Medulla oblongata (tissue), 1 donor: ENCODE data around the gene IGFBP4.

ENCODE experiments used
- DNase-seq: peaks from one replicate; pipeline ENCODE4 v3.0.0-alpha.2; 2015; ENCODE audit errors: extremely low spot score

The IGFBP4 gene

DNA sequence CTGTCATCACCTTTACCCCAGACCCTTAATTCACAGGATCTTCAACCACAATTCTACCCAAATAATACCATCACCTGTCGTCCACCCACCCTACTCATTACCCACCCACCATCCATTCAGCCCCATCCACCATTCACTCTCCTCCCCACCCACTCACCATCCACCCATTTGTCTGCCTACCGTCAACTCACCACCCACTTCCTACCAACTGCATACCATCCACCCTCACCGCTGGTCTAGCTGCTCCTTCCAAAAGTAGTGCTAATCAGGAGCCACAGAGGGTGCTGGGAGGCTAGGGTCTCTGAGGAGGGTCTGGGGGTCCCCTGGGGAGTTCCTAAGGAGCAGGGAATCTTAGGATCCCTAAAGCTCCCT, 12.0 kb upstream of the IGFBP4 start:
- no peak for DNase-seq

DNA sequence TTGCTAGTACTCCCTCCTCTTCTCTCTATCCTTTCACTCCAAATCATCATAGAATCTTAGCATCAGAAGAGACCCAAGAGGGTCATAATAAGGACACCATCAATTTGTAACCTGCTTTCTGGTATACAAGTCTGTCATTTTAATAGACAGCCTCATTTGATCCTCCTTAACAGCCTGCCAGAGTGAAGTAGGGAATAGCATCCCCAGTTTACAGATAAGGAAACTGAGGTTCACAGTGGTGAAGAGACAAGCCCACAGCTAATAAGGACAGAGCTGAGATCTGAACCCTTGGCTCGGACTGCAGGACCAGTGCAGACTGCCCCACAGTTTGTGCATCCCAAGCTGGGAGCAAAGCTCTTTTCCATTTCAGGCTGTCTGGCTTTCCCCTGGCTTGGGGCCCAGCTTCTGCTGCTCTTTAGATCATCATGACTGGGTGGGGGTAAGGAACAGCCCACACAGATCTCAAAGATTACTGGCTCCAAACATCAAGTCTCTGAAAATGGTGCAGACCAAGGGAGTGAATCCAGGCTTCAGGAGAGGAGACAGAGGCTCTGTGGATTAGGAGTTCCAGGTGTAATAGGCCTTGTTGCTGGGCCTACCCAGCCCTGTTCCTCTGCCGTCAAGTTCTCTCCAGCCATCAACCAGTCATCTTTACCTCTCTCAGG, 10.3 kb upstream of the IGFBP4 start:
- no peak for DNase-seq

DNA sequence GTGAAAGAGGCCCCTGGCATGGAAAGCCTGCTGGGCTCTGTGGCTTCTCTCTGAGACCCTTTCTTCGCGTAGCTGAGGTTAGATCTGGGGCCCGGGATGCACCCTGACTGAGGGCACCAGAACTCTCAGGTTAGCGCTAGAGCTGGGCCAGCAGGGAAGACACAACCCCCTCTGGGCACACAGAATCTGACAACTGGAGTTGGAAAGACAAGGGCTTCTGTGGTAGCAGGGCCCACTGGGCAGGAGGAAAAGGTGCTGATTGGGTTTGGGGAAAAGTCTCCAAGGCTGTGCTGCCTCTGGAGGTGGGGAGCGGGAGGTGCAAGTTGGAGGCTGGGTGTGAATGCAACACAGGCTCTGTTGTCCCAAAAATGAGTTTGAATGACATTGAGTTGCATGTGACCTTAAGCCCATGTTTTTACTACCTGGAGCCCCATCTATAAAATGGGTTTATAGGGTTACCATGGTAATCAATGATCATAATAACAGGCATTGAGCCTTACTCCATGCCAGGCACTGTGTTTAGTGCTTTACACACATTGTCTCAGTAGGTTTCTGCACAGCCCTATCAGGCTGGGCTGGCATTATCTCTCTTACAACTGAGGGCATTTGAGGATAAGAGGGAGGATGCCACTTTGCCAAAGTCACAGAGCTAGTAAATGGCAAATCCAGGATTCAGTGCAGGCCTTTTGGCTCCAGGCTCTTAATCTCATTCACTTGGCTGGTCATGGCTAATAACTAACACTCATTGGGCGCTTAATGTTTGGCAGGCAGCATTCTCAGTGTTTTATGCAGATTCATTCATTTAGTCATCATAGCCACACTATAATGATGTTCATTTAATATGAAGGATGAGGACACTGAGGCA, 9.5 kb upstream of the IGFBP4 start:
- no peak for DNase-seq

DNA sequence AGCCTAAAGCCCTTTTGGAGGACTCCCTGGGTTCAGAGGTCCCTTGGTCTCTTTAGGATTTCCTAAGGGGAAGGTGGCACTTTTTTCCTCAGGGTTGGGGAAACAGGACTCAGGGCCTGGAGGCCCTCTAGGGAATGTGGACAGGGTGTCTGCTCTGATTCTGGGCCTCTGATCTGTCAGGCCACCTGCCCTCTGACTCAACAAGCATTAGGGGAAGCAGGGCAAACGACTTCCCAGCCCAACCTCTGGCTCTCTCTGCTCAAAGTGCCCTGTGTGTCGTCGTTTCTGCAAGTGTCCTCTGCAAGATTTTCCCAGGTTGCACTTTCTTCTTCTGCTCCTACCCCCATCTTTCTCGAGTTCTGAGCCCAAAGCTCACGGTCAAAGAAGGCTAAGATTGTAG, 6.6 kb upstream of the IGFBP4 start:
- no peak for DNase-seq

DNA sequence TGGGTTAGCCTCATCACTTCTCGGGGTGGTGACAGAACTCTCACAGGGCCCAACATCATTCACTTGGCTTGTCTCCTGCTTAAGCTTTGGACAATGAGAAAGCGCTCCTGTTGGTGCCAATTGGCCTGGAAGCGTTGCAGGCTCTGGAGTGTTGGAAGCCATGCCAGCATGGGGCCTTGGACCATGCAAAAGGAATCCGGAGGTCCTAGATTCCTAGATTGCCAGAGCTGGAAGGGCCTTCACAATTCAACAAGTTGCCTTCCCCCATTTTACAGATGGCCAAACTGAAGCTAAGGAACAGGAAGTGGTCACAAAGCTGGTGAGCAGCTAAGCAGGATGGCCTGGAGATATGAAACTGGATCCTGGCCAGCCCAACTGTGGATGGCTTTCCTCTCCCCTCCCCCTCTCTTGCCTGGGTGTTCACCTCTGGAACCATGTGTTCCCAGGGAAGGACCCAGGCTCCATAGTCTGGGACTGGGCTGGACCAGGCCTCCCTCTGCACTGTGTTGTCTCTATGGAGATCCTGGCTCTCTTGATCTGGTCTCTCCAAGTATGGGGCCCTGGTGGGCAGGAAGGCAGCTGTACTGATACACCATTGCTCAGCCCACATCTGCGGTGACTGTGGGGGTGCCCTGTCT, 6.0 kb upstream of the IGFBP4 start:
- no peak for DNase-seq

DNA sequence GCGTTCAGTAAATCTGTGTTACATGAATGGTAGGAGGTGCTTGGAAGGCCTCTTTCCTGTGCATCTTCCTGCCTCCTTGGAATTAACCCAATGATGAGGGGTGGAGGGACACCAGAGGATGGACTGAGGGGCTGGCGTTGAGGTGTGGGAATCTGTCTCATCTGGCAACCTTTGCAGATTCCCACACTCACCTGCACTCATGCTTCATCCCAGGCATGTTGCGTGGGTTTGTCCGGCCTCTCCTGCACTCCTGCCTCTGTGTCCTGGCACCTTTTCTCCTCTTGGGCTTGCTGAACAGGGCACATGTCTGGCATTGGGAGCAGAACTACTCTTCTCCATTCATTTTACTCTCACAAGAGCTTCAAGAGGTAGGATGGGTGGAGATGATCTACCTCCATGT, 3.1 kb upstream of the IGFBP4 start:
- DNase-seq: no peak

DNA sequence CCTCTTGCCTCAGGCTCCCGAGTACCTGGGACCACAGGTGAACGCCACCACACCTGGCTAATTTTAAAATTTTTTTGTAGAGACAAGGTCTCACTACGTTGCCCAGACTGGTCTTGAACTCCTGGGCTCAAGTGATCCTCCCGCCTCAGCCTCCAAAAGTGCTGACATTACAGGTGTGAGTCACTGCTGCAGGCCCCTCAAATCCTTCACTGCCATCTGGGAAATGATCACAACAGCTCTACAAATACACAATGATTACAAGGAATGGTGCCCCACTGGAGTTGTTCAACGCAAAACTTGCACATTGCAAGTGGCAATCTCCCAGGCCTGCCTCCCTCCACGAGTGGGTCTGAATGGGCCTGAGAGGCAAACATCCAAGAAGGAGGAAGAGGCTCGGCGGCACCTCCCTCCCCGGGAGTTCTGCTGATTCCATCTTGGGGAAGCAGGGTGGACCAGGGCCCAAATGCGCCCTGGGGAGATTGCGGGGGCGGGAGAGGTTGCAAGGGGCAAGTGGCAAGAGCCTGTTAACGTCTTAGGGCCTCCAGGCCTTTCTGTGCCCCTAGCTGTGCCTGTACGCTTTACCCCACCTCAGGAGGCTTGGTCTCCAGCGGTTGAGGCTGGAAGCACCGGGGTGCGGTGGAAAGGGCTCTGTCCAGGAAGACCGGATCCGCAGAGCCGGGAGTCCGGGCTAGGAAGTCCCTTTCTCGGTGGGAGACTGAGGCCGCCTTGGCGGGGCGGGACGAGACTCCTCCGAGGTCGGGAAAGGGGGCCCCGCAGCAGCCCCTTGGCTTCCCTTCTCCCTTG, 656 bp upstream of the IGFBP4 start:
- no peak for DNase-seq

DNA sequence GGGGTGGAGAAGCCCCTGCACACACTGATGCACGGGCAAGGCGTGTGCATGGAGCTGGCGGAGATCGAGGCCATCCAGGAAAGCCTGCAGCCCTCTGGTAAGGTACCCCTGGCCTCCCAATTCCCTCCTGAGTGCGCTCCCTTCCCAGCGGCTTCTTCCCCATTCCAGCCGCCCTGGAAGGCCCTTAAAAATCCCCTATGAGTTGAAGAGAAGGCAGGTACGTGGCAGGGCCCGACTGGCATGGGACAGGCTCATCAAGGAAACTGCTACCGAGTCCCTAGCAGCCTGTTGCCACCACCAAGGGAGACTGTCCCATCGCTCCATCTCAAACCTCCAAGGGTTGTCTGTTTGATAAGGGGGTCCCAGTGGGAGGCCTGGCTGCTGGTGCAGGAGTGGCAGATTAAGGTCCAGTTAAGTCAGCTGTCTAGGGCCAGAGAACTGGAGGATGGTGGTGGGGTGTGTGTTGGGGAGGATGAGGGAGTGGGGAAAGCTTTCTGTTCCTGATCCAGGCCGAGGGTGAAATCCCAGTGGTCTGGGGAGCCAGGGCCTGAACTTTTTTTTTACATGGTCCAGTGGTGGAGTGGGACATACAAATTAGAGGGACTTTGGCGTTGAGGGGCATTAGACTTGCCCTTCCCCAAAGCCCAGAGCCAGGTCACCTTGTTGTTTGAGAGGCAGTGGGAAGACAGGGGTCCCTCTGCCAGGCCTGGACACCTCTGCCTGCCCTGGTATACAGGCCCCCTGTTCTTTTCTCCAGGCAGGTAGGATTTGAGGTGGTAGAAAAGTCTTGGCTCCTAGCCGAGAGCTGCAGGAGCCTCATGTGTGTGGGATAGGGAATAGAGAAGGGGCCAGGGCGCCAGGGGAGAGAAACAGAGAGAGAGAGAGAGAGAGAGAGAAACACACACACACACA, 994 bp downstream of the IGFBP4 start:
- DNase-seq: no peak

DNA sequence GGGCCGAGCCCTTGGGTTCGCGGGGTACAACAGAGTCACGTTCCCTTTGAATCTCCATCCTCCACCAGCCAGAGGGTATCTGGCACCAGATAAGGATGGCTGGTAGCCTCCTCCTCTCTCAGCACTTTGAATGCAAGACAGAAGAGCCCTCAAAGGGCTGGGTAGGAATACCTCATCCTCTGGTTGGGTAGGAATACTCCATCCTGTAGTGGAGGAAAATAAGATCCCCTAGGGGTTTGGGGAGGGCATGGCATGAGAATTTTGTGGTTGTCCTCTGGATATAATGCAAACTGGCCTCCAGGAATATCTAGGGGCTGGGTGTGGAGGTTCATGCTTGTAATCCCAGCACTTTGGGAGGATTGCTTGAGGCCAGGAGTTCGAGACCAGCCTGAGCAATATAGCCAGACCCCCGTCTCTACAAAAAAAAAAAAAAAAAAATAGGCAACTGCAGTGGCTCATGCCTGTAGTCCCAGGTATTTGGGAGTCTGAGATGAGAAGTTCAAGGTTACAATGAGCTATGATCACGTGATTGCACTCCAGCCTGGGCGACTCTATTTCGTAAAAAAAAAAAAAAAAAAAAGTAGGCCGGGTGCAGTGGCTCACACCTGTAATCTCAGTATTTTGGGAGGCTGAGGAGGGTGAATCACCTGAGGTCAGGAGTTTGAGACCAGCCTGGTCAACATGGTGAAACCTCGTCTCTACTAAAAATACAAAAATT, 2.7 kb downstream of the IGFBP4 start:
- DNase-seq: no peak

DNA sequence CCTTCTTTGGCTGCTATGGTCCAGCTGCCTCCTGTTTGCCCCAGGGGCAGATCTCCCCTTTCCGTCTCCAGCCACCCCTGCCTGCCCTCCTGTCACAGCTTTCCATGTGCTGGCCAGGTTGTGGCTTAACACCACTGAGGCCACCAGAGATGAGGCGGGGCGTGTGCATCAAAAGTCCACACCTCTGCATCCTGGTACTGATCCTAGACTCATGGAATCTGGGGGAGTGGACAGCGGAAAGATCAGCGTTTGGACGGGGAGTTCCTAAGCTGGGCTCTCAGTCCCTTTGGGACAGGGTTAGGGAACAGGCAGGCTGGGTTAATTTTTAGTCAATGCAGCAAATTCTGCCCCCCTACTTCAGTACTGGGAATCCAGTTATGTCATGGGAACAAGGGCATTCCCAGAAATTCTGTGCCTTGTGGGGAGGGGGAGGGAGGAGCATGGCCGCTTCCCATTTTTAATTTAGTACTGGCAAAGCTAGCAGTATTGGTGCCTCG, 3.9 kb downstream of the IGFBP4 start:
- no peak for DNase-seq

DNA sequence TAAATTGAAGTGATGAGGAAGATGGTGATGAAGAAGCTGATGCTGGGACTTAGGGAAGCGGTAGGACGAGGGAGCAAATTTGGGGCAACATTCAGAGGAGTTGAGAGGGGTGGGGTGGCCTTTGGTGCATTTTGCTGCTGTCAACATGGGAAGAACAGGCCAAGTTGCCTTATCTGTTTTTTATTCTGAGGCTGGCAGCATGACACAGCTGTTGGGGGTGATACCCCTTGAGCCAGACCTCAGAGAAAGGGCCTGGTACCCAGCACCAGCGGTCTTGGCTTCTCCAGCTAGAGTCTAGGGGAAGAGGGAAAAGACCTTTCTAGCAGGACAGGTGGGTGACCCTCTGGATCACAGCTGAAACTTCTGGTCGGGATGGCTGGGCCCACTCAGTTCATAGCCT, 4.6 kb downstream of the IGFBP4 start:
- DNase-seq: no peak

DNA sequence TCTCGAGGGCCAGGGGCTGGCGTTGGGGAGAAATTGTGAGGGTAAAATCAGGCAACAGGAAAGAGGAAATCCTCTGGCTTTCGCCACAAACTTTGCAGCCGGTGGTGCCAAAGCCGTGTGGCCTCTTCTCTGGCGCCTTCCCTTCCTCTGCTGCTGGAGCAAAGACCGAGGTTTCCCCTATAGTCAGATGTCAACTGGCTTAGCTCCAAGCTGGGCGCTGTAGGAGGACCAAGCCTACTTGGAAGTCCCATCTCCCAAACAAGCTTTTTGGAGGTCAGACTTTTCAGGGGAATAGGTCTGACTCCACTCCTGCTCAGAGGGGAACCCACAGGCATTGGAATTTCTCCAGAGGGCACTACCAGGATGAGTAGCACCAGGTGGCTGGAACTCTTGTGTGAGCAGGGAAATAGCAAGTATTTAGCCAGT, 5.0 kb downstream of the IGFBP4 start:
- no peak for DNase-seq

DNA sequence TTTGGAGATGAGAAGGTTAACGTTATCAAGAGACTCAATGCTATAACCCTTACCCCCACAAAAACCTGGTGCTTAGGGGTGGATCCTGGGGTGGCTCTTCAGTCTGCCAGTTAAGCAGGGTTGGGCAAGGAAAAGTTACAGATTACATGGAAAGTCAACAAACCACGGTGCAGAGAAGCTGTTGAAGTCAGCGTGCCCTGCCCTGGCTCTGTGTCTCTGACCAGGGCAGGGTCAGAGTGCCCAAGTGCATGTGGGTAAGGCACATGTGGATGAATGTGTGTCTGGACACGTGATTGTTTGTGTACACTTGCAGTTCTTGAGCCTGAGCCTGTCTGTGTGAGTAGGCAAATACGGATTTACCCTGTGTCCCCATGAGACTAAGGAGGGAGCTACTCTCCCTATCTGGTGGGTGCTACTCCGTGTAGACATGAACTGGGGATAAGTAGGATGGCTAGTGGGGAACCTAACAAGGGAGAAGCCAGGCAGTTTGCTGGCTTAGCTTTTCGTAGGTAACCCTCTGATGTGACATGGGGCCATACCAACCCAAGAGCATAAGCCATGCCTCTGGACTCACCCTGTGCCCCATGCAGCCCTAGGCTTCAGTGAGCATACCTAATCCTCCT, 5.5 kb downstream of the IGFBP4 start:
- no peak for DNase-seq

DNA sequence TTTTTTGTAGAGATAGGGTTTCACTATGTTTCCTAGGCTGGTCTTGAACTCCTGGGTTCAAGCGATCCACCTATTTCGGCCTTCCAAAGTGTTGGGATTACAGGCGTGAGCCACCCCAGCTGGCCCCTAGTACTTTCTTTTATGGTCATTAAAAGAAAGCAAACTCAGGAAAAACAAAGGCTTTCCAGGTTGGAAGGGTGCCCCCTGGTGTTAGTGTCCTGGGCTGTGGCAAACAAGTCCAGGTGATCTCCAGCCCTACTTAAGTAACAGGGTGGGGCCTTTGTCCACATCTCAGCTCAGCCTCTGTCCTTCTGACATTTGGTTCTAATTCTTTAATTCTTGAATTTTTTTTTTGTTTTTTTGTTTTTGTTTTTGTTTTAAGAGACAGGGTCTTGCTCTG, 6.9 kb downstream of the IGFBP4 start:
- no peak for DNase-seq

DNA sequence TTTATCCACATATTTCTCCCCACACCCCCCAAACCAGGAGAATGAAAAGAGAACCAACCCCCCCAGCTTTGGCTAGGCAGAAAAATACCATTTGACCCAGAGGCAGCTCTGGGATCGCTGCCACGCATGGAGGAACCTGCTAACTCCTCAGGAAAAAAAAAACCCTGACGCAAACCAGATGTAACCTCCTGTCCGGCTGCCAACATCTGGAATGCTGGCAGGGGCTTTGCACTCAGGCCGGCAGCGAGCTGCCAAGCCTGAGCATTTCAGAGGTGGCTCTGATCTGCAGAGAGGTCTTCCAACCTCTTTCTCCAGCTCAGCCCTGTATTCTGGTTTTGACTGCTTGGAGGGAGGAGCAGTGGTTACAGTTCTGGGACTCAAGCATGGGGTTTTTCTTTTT, 8.2 kb downstream of the IGFBP4 start:
- peak; percentile 30 for DNase-seq

DNA sequence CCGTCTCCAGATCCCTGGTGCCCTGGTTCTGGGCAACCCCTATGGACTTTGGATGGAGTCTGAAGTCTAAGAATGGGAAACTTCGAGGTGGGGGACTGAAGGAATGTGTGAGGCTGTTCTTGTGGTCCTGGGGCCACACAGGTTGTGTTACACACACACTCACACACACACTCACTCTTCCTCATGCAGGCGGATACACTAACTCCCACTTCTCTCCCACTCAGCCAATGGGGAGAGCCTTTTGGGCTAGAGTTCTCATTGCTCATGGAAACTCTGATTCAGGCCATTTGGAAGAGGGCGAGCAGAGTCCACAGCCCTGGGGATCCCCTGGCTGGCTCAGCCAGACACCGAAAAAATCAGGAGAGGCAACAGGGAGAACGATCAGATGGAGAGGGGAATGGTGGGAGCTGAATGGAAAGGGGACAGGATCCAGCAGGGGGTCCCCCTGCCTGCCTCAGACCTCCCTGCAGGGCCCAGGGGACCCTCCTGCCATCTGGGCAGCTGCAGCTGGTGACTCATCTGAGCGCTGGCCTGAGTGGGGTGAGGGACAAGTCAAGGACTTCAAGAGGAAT, 9.1 kb downstream of the IGFBP4 start:
- no peak for DNase-seq

DNA sequence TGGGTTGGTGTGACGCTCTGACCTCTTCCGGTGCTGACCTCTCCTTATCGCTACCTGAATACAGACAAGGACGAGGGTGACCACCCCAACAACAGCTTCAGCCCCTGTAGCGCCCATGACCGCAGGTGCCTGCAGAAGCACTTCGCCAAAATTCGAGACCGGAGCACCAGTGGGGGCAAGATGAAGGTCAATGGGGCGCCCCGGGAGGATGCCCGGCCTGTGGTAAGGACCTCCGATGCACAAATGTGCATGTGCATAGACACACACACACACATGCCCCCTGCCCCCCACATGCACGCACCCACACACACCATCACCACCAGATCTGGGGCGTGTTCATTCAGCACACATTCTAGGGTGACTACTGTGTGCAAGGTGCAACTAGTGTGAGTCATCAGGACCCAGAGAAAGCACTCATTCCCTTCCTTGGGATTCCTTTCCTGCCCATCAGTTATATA, 9.7 kb downstream of the IGFBP4 start:
- DNase-seq: no peak

DNA sequence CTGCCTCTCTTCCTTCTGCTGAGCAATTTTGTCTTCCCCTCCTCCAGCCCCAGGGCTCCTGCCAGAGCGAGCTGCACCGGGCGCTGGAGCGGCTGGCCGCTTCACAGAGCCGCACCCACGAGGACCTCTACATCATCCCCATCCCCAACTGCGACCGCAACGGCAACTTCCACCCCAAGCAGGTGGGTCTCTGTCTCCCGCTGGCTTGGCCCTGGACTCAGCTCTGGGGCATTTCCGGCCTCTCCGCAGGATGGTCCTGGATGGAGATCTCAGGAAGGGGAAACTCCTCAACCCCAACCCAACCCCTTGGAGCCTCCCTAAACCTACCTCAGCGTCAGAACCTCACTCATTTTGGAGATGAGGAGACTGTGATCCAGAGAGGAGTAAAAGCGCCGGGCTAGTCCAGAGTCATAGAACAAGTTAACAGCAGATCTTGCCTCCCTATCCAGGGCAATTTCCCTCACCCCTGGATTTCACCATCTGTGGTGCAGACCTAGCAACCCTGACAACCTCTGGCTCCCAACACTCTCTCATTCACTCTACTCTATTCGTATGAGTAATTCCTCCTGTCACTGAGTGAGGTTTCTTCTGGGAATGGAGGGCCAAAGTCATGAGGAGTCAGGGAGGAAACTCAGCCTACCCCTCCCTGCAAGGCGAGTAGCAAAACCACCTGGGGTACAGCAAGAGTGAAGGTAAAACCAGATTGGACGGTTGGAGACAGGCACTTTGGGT, 10.8 kb downstream of the IGFBP4 start:
- DNase-seq: no peak

DNA sequence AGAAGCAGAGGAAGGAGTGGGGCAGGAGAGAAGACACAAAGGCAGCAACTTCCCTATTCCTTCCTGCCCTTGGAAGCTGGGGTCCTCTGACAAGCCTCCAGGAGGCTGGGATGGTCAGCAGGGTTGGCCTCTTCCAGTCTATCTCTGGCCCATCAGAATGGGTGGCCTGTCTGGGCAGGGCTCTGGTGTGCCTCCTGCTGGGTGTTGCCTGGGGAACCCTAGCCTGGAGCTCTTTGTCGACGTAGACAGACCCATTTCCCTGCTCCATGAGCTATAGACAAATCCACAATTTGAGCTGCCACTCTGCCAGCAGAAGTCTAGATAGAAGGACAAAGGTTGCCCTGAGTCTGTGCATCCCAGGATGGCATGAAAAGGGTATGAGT, 11.4 kb downstream of the IGFBP4 start:
- no peak for DNase-seq
